ENCODE measurements around the gene BCAS3.
"Not testable (repeated sequence)": the region's sequence is repeated elsewhere in the genome, so short reads cannot be mapped to it uniquely, and the experiment has no call there.

BCAS3 gene

GRCh38 chr17:61338000-61338798 lies 660.5 kb downstream of the BCAS3 start:
- no peak for DNase-seq (ENCODE audit: low read depth in 2 of 2)

- DNase-seq (ENCODE audit: low read depth in 2 of 2), result no peak
Measured at GRCh38 chr17:61338874-61339478, 661.3 kb downstream of the BCAS3 start.

DNA sequence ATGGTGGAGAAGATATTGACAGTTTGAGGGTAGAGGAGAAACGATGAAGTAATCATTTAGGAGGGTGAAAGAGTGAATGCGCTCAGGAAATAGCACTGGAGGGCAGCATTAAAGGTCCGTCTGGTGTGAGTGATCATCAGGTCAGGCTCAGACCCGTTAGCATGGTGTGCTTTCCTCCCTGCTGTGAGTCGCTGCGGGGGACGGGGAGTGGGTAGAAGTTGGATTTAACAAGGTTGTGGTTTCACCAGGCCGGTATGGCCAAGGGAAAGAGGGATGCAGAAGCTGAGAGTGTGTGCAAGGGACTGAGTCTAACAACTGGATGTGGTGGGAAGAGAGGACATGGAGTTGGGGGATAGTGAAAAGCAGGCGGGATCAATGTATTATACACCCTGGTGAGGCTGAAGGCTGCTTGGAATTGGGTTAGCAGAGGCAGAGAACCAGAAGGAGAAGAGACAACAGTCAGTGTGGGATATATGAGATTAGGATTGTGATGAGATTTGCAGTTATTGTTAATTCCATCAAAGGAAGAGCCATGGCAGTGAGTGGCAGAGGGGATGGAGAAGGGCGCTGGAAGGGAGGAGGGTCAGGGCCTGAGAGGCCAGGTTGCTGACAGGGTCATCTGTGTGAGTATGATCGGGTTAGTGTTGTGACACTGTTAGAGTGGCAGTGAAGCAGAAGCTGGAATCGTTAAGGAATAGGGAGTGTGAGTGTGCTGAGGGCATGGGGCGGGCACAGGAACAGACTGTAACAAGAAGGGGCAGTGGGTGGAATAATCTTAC lies 663.0 kb downstream of the BCAS3 start:
- DNase-seq (ENCODE audit: low read depth in 2 of 2), result no peak

DNA sequence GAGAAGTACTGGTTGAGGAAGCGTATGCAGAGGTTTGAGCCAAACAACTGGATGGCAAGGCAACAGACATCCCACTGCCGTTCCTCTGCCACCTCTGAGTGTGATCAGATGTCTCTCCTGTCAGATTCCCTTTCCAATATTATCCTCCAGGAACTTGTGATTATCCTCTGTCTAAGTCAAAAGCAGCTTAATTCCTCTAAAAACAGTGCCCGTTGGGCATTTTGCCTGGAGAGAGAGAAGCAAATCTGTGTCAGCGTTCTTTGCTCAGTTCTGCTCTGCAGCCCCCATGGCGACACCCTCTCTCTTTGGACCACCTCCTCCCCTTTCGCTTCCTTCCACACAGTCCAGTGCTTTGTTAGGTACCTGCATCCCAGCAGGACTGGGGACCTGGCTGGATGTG lies 665.9 kb downstream of the BCAS3 start:
- no peak for DNase-seq (ENCODE audit: low read depth in 2 of 2)

DNA sequence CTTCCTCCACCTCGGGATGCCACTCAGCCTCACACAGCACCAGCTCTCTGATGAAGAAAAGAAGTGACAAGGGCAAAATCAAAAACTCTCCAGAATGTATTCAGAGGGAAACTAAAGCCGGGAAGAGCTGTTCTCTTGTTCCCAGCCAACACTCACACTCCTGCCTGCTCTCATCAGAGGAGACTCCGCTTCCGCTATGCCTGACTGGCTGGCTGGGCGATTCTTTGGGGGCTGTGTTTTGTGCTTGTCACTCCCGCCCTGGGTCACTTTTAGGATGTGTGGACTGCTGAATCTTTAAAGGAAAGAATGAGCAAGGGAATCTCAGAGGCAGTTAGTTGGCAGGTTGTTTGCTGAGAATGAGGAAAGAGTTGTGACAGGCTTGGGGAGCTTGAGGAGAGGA lies 667.4 kb downstream of the BCAS3 start:
- DNase-seq (ENCODE audit: low read depth in 2 of 2), result no peak

GRCh38 chr17:61345825-61346666 lies 668.4 kb downstream of the BCAS3 start:
- no peak for DNase-seq (ENCODE audit: low read depth in 2 of 2)

DNA sequence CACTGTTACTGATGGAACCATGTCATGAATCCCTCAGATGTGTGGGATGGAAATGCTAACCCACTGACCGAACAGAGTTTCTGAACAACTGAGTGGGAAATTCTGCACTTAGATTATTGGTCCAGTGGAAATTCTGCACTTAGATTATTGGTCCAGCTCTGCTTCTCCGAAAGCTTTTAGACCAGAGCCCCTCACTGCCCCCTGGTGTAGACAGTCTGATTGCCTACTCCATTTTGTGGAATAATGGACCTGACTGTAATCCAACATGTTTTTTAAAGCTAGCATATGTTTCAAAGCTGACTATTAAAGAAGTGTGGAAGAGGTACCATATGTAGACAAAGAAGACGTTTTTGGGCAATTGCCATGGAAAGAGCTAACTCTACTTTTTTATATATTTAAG lies 671.7 kb downstream of the BCAS3 start:
- no peak for DNase-seq (ENCODE audit: low read depth in 2 of 2)

- no peak for DNase-seq (ENCODE audit: low read depth in 2 of 2)
Measured at GRCh38 chr17:61351745-61352407, 674.2 kb downstream of the BCAS3 start.

GRCh38 chr17:61352408-61352770 lies 674.7 kb downstream of the BCAS3 start:
- DNase-seq (ENCODE audit: low read depth in 2 of 2), result no peak

- DNase-seq (ENCODE audit: low read depth in 2 of 2), result no peak
Measured at GRCh38 chr17:61352781-61353491, 675.3 kb downstream of the BCAS3 start.

- DNase-seq (ENCODE audit: low read depth in 2 of 2), result no peak
Measured at GRCh38 chr17:61353615-61354014, 676.0 kb downstream of the BCAS3 start.

DNA sequence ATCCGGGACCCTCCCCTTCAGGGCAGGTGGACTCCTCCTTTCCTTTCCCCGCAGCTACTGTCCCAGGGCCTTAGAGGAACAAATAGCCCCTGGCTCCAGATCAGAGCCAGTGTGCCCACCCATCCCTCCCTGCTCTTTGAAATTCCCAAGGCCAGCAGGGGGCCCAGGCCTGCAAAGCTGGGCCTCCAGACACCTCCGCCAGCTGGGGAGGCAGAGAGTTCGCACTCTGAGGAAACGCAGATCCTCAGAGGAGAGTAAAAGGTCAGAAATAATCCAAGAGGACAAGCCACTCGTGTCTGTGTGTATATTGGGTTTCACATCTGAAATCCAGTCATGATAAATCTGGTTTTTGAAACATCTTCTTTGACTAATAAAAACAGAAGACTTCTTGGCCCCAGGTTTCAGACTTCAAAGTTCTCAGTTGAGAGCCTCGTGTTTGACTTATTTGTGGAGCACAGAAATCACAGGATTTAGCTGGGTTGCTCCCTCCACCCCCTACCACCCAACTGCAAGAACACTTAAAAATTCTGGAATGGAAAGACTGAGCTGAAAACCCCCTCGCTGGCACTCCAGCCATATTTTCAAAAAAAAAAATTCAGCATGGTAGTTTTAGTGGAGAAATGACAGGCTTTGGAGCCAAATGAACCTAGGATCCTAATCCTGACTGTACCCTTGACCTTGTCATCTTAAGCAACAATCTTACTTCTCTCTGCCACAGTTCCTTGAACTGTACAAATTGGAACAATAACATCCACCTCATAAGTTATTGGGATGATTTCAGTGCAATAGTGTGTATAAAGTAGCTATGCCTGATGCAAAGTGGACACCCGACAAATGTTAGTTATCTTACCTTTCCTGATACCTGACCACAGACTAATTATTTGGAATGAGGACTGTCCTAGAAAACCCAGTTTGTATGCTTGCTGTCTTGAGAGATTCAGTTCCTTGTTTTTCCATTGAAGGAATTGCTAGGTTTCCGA lies 677.5 kb downstream of the BCAS3 start:
- DNase-seq (ENCODE audit: low read depth in 2 of 2), result no peak

- not testable (repeated sequence) for DNase-seq (ENCODE audit: low read depth in 2 of 2)
Measured at GRCh38 chr17:61357061-61357460, 679.4 kb downstream of the BCAS3 start.

- not testable (repeated sequence) for DNase-seq (ENCODE audit: low read depth in 2 of 2)
Measured at GRCh38 chr17:61359513-61359912, 681.9 kb downstream of the BCAS3 start.

GRCh38 chr17:61360318-61360943 lies 682.8 kb downstream of the BCAS3 start:
- DNase-seq (ENCODE audit: low read depth in 2 of 2), result no peak

- DNase-seq (ENCODE audit: low read depth in 2 of 2), result no peak
Measured at GRCh38 chr17:61361084-61361483, 683.4 kb downstream of the BCAS3 start.

DNA sequence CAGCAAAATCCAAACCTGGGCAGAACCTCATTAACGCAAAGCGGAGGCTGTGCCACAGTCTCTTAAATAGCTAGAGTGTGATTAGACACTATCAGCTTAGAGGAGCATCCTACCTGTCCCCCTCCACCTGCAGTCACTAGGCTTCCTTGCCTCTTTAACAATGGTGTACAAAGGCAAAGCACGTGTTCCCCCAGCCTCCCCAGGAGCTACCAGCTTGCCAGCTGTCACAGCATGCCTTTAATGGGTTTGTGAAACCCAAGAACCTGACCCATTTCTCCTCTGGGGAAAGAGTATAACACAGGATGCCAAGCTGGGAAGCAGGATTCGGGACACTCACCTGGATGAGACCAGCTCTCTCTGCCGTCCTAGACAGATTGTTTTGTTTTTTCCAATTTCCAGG lies 684.7 kb downstream of the BCAS3 start:
- no peak for DNase-seq (ENCODE audit: low read depth in 2 of 2)

GRCh38 chr17:61362852-61363600 lies 685.4 kb downstream of the BCAS3 start:
- DNase-seq (ENCODE audit: low read depth in 2 of 2), result no peak
